NCI-H1092 (cell line): ENCODE results near the gene CFAP410.

ENCODE experiments used
- DNase-seq: peaks from one replicate; lab custom pipeline; 2025; lab: John Stamatoyannopoulos, UW

The CFAP410 gene

DNA sequence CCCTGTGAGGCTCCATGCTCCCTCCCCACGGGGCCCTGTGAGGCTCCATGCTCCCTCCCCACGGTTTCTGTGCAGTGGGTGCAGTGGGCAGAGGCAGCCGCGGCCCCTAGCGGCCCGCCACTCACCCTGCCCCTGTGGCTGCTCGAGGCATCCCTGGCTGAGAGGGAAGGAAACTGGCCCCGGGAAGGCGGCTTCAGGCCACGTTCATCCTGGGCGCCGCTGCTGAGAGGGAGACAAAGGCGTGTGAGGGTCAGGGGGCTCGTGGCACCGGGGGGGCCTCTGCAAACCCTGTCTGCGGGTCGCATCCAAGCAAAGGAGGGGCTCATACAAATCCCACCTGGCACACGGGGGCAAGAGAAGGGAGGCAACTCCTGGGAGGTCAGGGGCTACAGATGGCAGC lies 8.5 kb downstream of the CFAP410 start:
- no peak for DNase-seq

DNA sequence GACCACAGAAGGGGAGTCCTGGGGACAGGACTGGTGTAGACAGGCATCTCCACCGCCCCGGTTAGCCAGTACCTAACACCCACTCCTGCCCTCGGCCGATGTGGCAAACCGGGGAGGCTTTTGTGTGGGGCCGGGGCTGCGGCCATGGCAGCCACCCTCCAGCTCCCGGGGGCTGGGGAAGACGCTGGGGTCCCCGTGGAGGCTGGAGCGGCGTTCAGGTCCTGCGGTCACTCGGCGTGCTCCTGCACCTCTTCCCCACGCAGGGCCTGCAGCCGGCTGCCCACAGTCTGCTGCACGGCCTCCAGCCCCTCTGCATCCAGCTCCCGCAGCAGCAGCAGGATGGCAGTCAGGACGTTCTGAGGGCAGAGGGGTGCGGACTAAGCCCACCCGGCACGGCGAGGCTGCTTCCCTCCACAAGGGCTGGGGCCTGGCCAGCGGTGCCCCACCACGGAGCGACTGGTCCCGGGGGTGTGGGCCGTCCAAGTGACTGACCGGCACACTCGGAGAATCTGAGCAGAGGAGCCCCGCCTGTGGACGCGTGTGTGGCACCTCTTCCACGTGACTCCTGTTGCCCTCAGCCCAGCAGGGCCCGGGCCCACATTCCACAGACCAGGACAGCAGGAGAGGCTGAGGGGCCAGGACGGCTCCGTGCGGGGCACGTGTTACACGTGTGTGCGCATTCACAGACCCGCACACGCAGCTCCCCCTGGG lies 9.1 kb downstream of the CFAP410 start:
- DNase-seq: no peak

DNA sequence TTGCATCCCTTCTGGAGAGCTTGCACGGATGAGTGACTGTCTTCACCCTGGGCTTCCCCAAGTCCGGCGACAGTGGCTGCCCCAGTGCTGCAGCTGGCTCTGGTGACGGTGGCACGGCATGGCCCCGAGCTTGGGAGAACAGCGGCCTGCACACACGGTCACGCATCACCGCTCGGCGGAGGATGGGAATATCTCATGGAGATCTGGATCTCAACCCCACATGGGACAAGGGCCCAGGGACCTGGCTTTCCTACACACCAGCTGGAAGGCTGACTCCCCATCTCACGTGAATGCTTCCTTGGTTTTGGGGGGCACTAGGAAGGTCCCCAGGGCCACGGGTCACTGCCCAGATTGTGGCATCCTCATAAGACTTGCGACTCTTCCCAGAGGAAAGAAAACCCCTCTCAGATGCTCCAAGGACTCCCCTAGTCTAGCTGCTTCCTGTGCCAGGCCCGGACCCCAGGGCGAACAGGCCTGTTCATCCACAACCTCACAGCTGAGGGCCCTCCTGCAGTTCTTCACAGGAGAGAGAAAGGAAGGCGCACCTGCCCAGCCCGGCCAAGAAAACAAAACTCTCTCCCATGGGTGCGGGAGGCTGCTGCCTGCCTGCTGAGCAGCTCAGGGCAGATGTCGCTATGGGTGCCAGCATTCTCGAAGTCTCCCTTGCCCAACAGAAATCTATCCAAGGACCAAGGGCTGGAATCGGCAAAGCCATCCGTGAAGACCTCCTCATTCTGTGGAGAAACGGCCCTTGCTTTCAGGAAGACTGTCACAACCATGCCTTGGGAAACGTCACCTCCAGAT lies 9.9 kb downstream of the CFAP410 start:
- DNase-seq: no peak

DNA sequence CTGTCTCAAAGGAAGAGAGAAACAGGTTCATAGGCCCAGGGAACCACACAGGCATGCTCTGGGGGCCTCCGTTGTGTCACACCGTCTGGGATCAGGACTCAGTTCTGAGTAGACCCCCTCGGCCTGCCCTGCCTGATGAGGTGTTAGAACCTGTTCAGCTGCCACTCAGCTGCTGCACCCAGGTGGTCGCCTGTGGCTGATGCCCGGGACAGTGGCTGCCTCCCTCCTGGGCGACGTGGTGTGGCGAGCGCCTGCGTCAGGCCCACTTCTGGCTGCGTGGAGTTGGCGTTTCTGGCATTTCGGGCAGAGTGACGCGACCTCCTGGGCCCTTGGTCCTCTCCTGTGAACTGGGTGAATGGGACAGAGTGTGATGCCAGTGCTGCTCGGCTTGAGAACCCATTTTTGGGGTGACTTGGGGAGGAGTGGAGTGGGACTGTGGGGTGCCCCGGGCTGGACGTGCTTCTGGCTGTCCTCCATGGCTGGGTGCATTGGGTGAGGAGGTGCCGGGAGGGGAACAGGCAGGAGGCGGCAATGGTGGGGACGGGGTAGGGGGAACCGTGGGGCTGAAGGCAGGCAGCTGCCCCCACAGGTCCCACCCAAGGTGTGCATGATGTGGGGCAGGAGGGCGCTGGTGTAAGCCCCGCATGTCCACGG lies 10.8 kb downstream of the CFAP410 start:
- DNase-seq: no peak

DNA sequence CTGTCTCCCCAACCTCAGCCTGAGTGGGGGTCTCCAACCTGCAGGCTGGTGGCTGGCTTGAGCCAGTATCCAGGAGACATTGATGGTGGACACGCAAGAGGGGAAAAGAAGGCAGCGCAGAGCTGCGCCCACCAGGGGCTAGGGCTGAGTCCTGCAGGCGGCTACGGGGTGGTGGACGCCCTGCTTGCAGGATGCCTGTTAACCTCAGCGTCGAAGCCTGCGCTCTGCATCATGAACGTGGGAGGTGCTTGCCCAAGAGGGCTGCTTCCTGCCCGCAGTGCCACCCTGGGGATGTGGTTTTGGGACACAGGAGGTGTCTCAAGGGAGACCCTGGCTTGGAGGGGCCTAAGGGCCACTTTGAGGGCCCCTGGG lies 11.6 kb downstream of the CFAP410 start:
- DNase-seq: no peak

DNA sequence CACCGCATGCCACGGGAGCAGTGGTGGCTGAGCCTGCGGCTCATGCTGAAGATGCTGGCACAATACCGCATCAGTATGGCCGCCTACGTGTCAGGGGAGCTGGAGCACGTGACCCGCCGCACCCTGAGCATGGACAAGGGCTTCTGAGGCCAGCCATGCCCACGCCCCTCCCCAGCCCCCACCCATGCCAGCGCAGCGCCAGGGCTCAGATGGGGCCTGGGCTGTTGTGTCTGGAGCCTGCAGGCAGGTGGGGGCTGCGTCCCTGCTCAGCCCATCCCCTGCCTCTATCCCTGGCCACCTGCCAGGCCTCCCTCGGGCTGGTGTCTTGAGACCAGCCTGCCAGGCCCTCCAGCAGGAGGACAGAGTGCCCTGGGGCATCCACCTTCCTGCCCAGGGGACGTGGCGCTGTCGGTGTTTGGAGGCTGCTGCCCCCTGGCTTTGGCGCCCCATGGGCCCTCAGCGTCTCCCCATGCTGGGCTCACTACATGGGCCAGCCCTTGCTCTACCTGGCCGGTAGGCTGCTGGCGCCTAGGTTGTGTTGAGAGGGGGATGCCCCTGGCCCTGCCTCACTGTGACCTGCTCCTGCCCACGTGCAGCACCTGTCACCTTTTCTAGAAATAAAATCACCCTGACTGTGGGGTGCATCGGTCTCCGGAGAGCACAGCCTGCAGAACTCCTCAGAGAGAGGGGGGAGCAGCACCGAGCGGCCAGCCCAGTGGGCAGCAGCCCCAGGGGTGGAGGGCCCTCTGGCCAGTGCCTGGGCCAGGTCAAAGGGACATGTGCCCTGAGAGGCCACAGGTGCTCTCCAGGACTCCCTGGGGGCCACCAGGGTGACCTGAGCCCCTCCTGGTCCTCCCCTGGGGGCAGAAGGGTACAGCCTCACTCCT lies 12.2 kb downstream of the CFAP410 start:
- DNase-seq: no peak

DNA sequence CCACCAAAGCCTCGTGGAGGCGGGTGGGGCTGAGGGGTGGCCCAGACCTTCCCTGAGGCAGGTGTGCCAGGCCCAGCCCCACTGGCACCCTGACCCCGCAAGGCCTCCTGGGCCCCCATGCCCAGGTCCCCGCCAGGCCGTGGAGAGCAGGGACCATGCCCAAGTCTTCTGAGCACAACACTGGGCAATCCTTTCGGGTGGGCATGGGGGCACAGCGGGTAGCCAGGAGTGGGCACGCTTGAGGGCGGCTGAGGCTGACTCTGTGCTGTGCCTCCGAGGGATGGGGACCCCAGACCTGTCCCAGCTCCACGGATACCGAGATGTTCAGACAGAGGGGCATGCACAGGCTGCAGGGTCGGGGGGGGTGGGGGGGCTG lies 12.9 kb downstream of the CFAP410 start:
- DNase-seq: no peak

DNA sequence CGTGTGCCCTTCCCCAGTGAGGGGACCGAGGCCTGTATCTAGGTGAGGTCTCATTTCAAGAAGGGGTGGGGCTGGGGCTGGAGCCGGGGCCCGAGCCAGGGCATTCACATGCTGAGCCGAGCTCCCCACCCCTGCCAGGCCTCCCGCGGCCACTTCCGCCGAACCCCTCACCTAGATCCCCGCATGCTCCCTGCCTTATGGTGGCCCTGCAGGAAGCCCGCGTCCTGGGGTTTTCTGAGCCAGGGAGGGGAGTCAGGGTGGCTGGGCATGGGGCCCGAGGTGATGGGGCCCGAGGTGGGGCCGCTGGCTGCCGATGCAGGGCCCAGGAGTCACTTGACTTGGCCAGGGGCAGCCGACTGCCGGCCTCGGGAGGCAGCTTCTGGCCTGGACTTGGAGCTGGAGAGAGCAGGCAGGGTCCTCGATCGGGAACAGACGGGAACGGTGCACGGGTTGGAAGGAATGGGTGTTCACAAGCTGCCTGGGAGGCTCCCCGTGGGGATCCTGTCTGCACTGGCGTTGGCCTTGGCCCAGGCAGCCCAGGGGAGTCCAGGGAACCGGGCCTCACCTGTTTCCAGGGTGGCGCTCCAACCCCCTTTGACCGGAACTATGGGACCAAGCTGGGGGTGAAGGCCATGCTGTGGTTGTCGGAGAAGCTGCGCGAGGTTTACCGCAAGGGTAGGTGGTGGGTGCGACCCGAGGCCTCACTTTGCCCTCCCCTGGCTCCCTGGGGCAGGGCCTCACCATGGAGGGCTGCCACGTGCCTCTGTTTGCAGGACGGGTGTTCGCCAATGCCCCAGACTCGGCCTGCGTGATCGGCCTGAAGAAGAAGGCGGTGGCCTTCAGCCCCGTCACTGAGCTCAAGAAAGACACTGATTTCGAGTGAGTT lies 13.6 kb downstream of the CFAP410 start:
- no peak for DNase-seq

DNA sequence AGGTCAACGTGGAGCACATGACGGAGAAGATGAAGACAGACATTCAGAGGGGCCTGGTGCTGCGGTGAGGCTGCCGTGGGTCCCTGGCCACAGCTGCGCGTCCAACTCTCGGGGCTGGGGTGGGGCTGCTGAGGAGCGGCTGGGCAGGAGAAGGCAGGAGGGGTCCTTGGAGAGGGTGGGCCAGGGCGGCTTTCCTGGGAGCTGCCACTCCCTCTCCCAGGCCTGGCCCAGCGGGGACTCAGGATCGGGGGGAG lies 14.4 kb downstream of the CFAP410 start:
- DNase-seq: no peak

DNA sequence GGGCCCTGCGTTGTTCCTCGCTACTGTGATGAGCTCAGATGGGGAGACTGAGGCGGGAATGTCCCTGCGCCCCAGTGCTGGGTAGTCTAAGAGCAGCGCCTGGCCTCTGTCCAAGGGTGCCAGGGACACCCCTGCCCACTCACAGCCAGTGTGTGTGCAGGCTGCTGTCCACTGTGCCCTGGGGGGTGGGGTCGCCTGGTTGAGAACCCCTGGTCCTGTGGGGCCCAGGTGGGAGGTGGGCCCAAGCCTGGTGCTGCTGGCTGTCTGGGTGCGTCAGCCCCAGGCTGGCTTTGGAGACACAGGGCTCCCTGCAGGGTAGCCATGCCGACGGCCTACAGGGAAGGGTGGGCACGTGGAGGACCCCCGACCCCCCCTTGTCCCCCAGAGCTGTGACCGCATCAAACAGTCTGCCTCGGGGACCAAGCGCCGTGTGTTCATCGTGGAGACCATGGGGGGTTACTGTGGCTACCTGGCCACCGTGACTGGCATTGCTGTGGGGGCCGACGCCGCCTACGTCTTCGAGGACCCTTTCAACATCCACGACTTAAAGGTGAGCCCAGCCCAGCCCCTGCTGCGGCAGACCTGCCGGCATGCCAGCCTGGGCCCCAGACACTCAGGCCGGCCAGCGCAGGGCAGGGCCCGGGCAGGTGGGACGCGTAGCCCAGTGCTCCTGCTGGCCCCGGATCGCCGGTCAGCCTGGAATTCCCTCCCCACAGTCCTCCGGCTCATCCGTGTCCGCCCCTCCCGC lies 14.9 kb downstream of the CFAP410 start:
- no peak for DNase-seq

DNA sequence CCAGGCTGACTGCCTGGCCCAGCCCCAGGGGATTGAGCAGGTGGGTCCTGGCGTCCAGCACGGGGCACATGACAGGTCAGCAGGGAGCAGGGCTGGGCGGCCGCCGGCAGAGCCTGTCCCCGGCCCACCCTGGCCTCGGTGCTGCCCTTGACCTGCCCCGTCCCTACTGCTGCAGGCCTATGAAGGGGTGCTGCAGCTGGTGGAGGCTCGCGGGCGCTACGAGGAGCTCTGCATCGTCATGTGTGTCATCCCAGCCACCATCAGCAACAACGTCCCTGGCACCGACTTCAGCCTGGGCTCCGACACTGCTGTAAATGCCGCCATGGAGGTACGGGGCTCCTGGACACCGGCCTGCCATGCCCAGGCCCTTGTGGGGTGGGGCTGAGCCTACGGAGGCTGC lies 15.6 kb downstream of the CFAP410 start:
- DNase-seq: no peak

DNA sequence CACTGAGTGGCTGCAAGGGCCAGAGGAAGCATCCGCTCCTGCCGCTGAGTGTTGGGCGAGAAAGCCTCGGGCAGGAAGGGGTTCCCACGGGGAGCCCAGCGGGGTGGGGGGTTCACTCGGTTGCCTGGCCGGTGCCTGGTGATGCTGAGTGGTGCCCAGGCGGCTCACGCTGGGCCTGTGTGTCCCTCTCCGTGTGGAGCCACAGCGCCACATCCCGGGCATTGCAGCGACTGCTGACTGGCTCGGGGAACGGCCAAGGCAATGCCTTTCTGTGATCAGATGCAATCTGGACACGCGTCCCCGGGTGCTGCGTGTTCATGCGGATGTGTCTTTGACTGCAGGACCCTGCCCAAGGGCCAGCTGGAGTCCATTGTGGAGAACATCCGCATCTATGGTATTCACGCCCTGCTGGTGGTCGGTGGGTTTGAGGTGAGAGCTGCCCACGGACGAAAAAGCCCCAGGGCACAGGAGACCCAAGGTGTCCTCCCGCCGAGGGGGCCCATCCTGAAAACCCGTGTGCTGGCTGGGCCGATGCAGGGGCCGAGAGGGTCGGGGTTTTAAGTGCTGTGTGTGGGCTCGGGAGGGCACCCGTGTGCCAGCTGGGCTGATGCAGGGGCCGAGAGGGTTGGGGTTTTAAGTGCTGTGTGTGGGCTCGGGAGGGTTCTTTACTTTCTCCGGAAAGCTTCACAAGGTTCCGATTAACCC lies 16.4 kb downstream of the CFAP410 start:
- no peak for DNase-seq

DNA sequence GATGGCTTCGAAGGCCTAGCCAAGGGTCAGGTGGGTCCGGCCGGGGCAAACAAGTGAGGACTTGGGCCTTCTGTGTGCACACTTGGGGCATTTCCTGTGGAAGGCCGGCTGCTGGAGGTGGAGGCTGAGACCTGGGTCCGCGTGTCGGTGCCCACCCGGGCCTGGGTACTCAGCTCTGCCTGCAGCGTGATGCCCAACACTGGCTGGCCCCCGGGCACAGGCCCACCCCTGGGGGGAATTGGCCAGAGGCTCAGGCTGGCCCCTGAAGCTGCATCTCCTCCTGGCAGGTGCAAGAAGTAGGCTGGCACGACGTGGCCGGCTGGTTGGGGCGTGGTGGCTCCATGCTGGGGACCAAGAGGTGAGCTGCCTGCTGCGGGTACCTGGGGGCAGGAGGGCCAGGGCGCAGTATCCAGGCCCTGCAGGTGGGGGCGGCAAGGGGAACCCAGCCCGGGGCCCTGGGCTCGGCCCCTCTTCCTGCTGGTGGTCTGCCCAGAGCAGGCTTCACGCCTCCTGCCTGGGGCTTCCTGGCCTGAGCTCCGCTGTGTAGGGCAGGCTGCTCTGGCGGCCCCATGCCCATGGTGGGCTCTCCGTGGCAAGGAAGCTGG lies 17.2 kb downstream of the CFAP410 start:
- DNase-seq: no peak

DNA sequence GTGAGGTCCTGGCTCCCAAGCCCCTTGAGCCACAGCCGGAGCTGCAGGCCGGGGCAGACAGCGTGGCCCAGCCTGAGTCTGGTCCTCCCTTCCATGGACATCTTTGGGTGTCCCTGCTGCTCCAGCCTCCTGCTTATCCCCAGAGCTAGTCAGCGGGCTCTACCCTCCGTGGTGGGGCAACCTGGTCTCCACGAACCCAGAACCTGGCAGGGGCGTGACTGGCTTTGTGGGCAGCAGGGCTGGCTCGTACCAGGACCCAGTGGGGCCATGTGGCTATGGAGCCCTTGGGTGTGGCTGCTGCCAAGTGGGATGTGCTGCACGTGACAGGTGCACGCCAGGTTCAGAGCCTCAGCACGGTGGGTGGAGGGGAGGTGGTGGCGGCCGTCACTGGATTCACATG lies 18.3 kb downstream of the CFAP410 start:
- no peak for DNase-seq

DNA sequence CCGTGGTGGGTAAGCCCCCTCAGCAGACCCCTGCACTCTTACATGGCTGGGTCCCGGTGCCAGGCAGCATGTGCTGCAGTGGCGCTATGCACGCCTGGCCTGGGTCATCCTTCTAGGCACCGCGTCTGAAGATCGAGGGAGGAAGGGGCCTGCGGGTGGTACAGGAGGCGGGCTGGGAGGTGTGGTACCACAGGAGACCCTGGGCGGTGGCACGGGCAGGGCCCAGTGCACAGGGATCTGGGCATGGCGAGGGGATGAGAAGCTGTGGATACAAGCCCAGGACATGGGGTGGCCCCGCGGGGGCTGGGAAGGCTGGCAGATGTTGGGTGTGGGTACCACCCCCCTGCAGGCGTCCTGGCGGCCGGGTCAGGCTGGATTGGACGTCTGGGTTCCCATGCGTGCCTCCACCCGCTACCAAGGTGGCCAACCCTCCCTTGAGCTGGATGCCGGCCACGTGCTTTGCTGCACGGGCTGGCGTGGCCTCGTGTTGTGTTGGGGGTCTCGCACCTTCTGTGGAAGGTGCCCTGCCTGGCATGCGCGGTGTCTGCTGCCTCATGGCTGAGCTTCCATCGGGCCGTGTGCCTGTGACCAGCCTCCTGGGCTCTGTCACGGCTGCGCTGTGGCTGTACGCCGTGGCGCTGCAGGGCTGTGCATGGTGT lies 19.7 kb downstream of the CFAP410 start:
- no peak for DNase-seq

DNA sequence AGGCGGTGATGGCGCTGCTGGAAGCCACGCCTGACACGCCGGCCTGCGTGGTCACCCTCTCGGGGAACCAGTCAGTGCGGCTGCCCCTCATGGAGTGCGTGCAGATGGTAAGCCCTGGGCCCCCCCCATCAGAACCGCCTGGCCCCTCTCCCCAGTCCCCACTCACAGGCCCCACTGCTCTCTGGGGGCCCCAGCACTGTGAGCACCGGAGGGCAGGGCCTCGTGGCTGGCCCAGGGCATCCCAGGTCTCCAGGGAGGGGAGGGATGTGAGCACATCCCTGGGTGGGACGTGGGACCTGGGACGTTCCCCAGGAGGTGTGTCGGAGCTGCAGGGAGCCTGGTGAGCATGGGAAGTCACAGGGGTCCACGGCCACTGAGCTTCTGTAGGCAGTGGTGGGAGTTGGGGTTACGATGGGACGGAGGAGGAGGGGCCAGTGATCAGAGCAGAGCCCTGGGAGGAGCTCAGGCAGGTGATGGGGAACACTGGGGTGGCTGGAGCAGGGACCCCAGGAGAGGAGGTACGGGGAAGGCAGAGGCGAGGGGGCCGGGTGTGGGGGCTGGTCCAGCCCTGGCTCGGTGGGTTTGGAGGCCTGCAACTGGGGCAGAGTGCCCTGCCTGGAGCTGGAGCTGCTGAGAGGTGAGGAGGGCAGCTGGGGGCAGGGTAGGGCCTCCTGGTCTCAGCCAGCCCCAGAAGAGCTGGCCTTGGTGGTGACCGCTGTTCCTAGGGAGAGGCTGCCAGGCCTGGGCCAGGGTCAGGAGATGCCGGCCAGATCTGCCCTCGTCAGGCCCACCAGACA lies 20.5 kb downstream of the CFAP410 start:
- no peak for DNase-seq

DNA sequence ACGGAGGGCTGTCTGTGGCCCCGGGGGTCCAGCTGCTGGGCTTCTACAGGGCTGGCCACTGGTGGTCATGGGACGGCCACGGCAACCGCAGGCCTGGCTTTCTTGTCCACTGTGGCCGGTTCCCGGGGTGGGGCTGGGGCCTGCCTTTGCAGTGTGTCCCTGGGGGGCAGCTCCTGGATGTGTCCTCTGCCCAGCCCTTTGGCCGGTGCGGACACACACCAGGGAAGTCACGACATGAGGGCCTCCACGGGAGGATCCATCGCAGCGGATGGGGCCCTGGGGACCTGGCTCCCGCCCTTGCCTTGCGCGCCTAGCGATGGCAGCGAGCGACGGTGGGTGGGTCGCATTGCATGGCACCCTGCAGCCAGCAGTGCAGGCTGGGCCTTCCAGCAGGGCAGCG lies 21.3 kb downstream of the CFAP410 start:
- DNase-seq: no peak

DNA sequence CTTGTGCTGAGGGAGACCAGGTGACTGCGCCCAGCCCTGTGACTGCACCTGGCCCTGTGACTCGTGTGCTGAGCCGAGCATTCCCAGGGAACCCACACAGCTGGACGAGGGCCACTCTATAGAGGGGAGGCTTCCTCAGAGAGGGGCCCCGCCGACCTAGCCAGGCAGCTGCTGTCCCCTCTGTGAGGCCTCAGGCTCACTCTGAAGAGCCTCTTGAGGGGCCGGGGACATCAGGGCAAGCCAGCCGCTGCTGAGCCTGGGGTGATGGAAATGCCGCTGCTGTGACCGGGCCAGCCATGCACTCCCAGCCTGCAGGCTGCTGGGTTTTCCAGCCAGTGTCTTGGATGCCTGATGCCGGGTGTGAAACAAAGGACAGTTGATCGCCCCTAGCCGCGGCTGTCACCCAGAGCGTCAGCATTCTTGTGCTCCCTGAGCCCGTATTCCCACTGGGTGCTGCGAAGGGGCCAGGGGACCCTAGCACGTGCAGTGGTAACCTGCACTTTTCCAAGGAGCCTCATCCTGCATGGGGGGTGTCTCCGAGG lies 21.9 kb downstream of the CFAP410 start:
- no peak for DNase-seq
